GM12864 (cell line): ENCODE data around the gene B3GALNT2.

Experiments used
- DNase-seq: peaks from one replicate; pipeline ENCODE4 v3.0.0-alpha.2; 2011; ENCODE audit warnings: low read depth
- H3K4me3 ChIP-seq: 2 replicates; pipeline ENCODE4 v1.5.1; 2011; ENCODE audit warnings: mild to moderate bottlenecking, low read depth, low read length, control low read depth
- CTCF ChIP-seq: IDR thresholded peaks from 2 replicates; pipeline ENCODE4 v1.5.1; 2011; ENCODE audit warnings: low read depth, mild to moderate bottlenecking, moderate library complexity, low read length, control low read depth, inconsistent platforms; ENCODE audit errors: missing control alignments

B3GALNT2 gene

GRCh38 chr1:235502601-235503402 is 1.4 kb downstream of the B3GALNT2 start:
- peak overlapping the region; percentile 68 for H3K4me3 ChIP-seq
- DNase-seq, result no peak
- TF ChIP-seq CTCF, result no peak

- no peak for DNase-seq
- H3K4me3 ChIP-seq, result no peak overlapping the region
- no peak for TF ChIP-seq CTCF
Measured at GRCh38 chr1:235500971-235501540, 3.2 kb downstream of the B3GALNT2 start.

GRCh38 chr1:235495551-235495950 is 8.7 kb downstream of the B3GALNT2 start:
- TF ChIP-seq CTCF, result no peak
- DNase-seq, result no peak
- H3K4me3 ChIP-seq, result no peak overlapping the region

GRCh38 chr1:235495030-235495429 is 9.2 kb downstream of the B3GALNT2 start:
- no peak for DNase-seq
- no peak for TF ChIP-seq CTCF
- no peak overlapping the region for H3K4me3 ChIP-seq

GRCh38 chr1:235494531-235494930 is 9.7 kb downstream of the B3GALNT2 start:
- H3K4me3 ChIP-seq, result no peak overlapping the region
- no peak for TF ChIP-seq CTCF
- DNase-seq, result no peak

- no peak for TF ChIP-seq CTCF
- DNase-seq, result no peak
- no peak overlapping the region for H3K4me3 ChIP-seq
Measured at GRCh38 chr1:235491644-235492043, 12.6 kb downstream of the B3GALNT2 start.

- DNase-seq, result no peak
- no peak overlapping the region for H3K4me3 ChIP-seq
- no peak for TF ChIP-seq CTCF
Measured at GRCh38 chr1:235486321-235486720, 17.9 kb downstream of the B3GALNT2 start.
